Endothelial cell (in vitro differentiated cells): ENCODE results near the gene CPAMD8. TPM values are rescaled to one million over a fixed set of nuclear protein-coding genes. Genes with fewer than 3 reads are reported as not detected.

Source experiments
- DNase-seq: peaks from one replicate; pipeline ENCODE4 v3.0.0; 2021; ENCODE audit warnings: low spot score
- H3K27ac Mint-ChIP-seq: one replicate; pipeline ENCODE4 v1.8.0; 2021; ENCODE audit warnings: mixed read lengths, inconsistent platforms; ENCODE audit not compliant: unreplicated experiment
- H3K27me3 Mint-ChIP-seq: one replicate; pipeline ENCODE4 v1.8.0; 2021; ENCODE audit warnings: mild to moderate bottlenecking, moderate library complexity, mixed read lengths, inconsistent platforms; ENCODE audit not compliant: unreplicated experiment
- H3K36me3 Mint-ChIP-seq: one replicate; pipeline ENCODE4 v1.8.0; 2021; ENCODE audit warnings: mild to moderate bottlenecking, low read depth, mixed read lengths, inconsistent platforms; ENCODE audit not compliant: unreplicated experiment
- H3K4me1 Mint-ChIP-seq: one replicate; pipeline ENCODE4 v1.8.0; 2021; ENCODE audit warnings: mild to moderate bottlenecking, mixed read lengths, inconsistent platforms; ENCODE audit not compliant: unreplicated experiment
- H3K4me3 Mint-ChIP-seq: one replicate; pipeline ENCODE4 v1.8.0; 2021; ENCODE audit warnings: mild to moderate bottlenecking, mixed read lengths, inconsistent platforms; ENCODE audit not compliant: unreplicated experiment
- H3K9me3 Mint-ChIP-seq: one replicate; pipeline ENCODE4 v1.8.0; 2021; ENCODE audit warnings: mixed read lengths, inconsistent platforms; ENCODE audit not compliant: unreplicated experiment
- CTCF ChIP-seq: fragments of 200-600 bp; sonication (generic); IDR thresholded peaks from one replicate; pipeline ENCODE4 v1.5.0; 2021; ENCODE audit warnings: antibody characterized with exemption; ENCODE audit not compliant: unreplicated experiment
- total RNA-seq: library from RNA; stranded (reverse); fragmentation: NEBNext Ultra II Directional; extraction: Animal tissue kit (Norgen Biotek cat#: 25700); gene quantifications from one replicate; pipeline ENCODE4 v1.2.1, GENCODE V29; 2021; ENCODE audit not compliant: unreplicated experiment

The CPAMD8 gene
- total RNA-seq, 1 donor from 2014 or later = 4.8 TPM

GRCh38 chr19:16849168-16849567, 177.4 kb downstream of the CPAMD8 start:
- no peak for TF ChIP-seq CTCF
- Mint-ChIP-seq H3K27ac (no peak overlapping the region), H3K4me1 (no peaks in the 10 kb centered on the region), H3K4me3 (no peak overlapping the region), H3K36me3 (peaks cover 42% of the 10 kb centered on the region), H3K9me3 (no peaks in the 10 kb centered on the region), H3K27me3 (peaks cover 8% of the 10 kb centered on the region)
- no peak for DNase-seq

GRCh38 chr19:16847430-16847829, 179.2 kb downstream of the CPAMD8 start:
- Mint-ChIP-seq H3K9me3 (no peaks in the 10 kb centered on the region), H3K27me3 (peaks cover 9% of the 10 kb centered on the region), H3K36me3 (peaks cover 47% of the 10 kb centered on the region), H3K4me3 (peak overlapping the region; percentile 66), H3K27ac (no peak overlapping the region), H3K4me1 (no peaks in the 10 kb centered on the region)
- no peak for TF ChIP-seq CTCF
- no peak for DNase-seq

- Mint-ChIP-seq H3K4me3 (no peak overlapping the region), H3K27ac (no peak overlapping the region), H3K9me3 (no peaks in the 10 kb centered on the region), H3K36me3 (peaks cover 43% of the 10 kb centered on the region), H3K4me1 (no peaks in the 10 kb centered on the region), H3K27me3 (peaks cover 7% of the 10 kb centered on the region)
- no peak for TF ChIP-seq CTCF
- no peak for DNase-seq
Measured at GRCh38 chr19:16846901-16847300, 179.7 kb downstream of the CPAMD8 start.

Other genes with a start within 250 kb of the CPAMD8 start
- gene SIN3B, start 197.4 kb downstream of the CPAMD8 start, total RNA-seq = 84.8 TPM
- gene F2RL3, start 137.8 kb downstream of the CPAMD8 start, total RNA-seq = 0.92 TPM
- gene HAUS8, start 48.6 kb upstream of the CPAMD8 start, total RNA-seq = 6.9 TPM
- gene MYO9B, start 49.0 kb upstream of the CPAMD8 start, total RNA-seq = 62.4 TPM
- 13.0 TPM for gene USE1, start 188.5 kb upstream of the CPAMD8 start, total RNA-seq
- gene OCEL1, start 199.4 kb upstream of the CPAMD8 start, total RNA-seq = 16.5 TPM
- 69.9 TPM for gene NR2F6, start 219.1 kb upstream of the CPAMD8 start, total RNA-seq
- 54.2 TPM for gene USHBP1, start 237.9 kb upstream of the CPAMD8 start, total RNA-seq
- gene BABAM1, start 240.6 kb upstream of the CPAMD8 start, total RNA-seq = 136 TPM